Stimulated activated naive CD8-positive, alpha-beta T cell treated with anti-CD3 and anti-CD28 coated beads, Interleukin-15, amount 100 ng/mL, for 72 hours (primary cell): ENCODE data around the gene CDH9.

Source experiments
- ATAC-seq: fragments of 150-1000 bp; cut with Tn5 transposase; 2 replicates; pipeline ENCODE4 v1.10.0; 2021; ENCODE audit warnings: mild to moderate bottlenecking, moderate library complexity
- DNase-seq, 2 donors: peaks; one replicate each; pipeline ENCODE4 v3.0.0; 2021 to 2022
- H3K27ac Mint-ChIP-seq, 2 donors: one replicate each; pipeline ENCODE4 v1.8.0; 2022; ENCODE audit warnings: mild to moderate bottlenecking in 2 of 2, mixed read lengths in 2 of 2, moderate library complexity in 2 of 2
- H3K27me3 Mint-ChIP-seq: one replicate; pipeline ENCODE4 v1.8.0; 2022; ENCODE audit warnings: mixed read lengths
- H3K4me1 Mint-ChIP-seq: one replicate; pipeline ENCODE4 v1.8.0; 2022; ENCODE audit warnings: mild to moderate bottlenecking, mixed read lengths
- H3K4me3 Mint-ChIP-seq, 2 donors: one replicate each; pipeline ENCODE4 v1.8.0; 2022; ENCODE audit warnings: mild to moderate bottlenecking in 2 of 2, mixed read lengths in 2 of 2, moderate library complexity in 1 of 2
- H3K9me3 Mint-ChIP-seq, 2 donors: one replicate each; pipeline ENCODE4 v1.8.0; 2022; ENCODE audit warnings: mixed read lengths in 2 of 2

The CDH9 gene

GRCh38 chr5:27008604-27009539 is 29.5 kb downstream of the CDH9 start:
- H3K27me3 Mint-ChIP-seq = no peaks in the 10 kb centered on the region
- H3K9me3 Mint-ChIP-seq = peaks cover 17 to 22% of the 10 kb centered on the region in 2 donors
- no peaks in the 10 kb centered on the region for H3K4me1 Mint-ChIP-seq
- no peak for ATAC-seq
- H3K4me3 Mint-ChIP-seq = no peak overlapping the region
- H3K27ac Mint-ChIP-seq = no peak overlapping the region
- no peak for DNase-seq

GRCh38 chr5:27007121-27007520 is 31.3 kb downstream of the CDH9 start:
- no peaks in the 10 kb centered on the region for H3K4me1 Mint-ChIP-seq
- no peaks in the 10 kb centered on the region for H3K27me3 Mint-ChIP-seq
- DNase-seq (no peak), ATAC-seq (no peak)
- no peak overlapping the region for H3K27ac Mint-ChIP-seq
- H3K9me3 Mint-ChIP-seq = peaks cover 17 to 24% of the 10 kb centered on the region in 2 donors
- H3K4me3 Mint-ChIP-seq = no peak overlapping the region

GRCh38 chr5:26986985-26987384 is 51.4 kb downstream of the CDH9 start:
- DNase-seq (no peak), ATAC-seq (no peak)
- H3K27me3 Mint-ChIP-seq = no peaks in the 10 kb centered on the region
- H3K9me3 Mint-ChIP-seq = peaks cover 9 to 15% of the 10 kb centered on the region in 2 donors
- no peak overlapping the region for H3K27ac Mint-ChIP-seq
- no peak overlapping the region for H3K4me3 Mint-ChIP-seq
- H3K4me1 Mint-ChIP-seq = no peaks in the 10 kb centered on the region

GRCh38 chr5:26981750-26982149 is 56.6 kb downstream of the CDH9 start:
- ATAC-seq = no peak
- no peaks in the 10 kb centered on the region for H3K27me3 Mint-ChIP-seq
- peaks cover 3 to 5% of the 10 kb centered on the region in 2 donors for H3K9me3 Mint-ChIP-seq
- no peak overlapping the region for H3K27ac Mint-ChIP-seq
- no peaks in the 10 kb centered on the region for H3K4me1 Mint-ChIP-seq
- no peak for DNase-seq
- H3K4me3 Mint-ChIP-seq = no peak overlapping the region

- H3K4me3 Mint-ChIP-seq = no peak overlapping the region
- peaks cover 13 to 14% of the 10 kb centered on the region in 2 donors for H3K9me3 Mint-ChIP-seq
- no peaks in the 10 kb centered on the region for H3K4me1 Mint-ChIP-seq
- no peak for ATAC-seq
- H3K27me3 Mint-ChIP-seq = no peaks in the 10 kb centered on the region
- DNase-seq = no peak
- no peak overlapping the region for H3K27ac Mint-ChIP-seq
Measured at GRCh38 chr5:26959290-26959689, 79.1 kb downstream of the CDH9 start.

GRCh38 chr5:26955161-26955560 is 83.2 kb downstream of the CDH9 start:
- ATAC-seq (no peak), DNase-seq (no peak)
- H3K27ac Mint-ChIP-seq = no peak overlapping the region
- H3K9me3 Mint-ChIP-seq = peaks cover 7% of the 10 kb centered on the region in 2 donors
- H3K4me1 Mint-ChIP-seq = no peaks in the 10 kb centered on the region
- no peaks in the 10 kb centered on the region for H3K27me3 Mint-ChIP-seq
- H3K4me3 Mint-ChIP-seq = no peak overlapping the region

- Mint-ChIP-seq H3K4me3 (no peak overlapping the region), H3K27me3 (no peaks in the 10 kb centered on the region)
- ATAC-seq = no peak
Measured at GRCh38 chr5:26948921-26949320, 89.5 kb downstream of the CDH9 start.

GRCh38 chr5:26945901-26946300 is 92.5 kb downstream of the CDH9 start:
- DNase-seq (no peak), ATAC-seq (no peak)
- H3K4me3 Mint-ChIP-seq = no peak overlapping the region
- H3K27me3 Mint-ChIP-seq = no peaks in the 10 kb centered on the region
- H3K4me1 Mint-ChIP-seq = no peaks in the 10 kb centered on the region
- H3K27ac Mint-ChIP-seq = no peak overlapping the region
- peaks cover 0 to 9% of the 10 kb centered on the region in 2 donors for H3K9me3 Mint-ChIP-seq

More at GRCh38 chr5:26948921-26949320, 89.5 kb downstream of the CDH9 start:
- no peak overlapping the region for H3K27ac Mint-ChIP-seq
- peaks cover 0 to 9% of the 10 kb centered on the region in 2 donors for H3K9me3 Mint-ChIP-seq
- DNase-seq = no peak
- no peaks in the 10 kb centered on the region for H3K4me1 Mint-ChIP-seq

GRCh38 chr5:26942481-26942880 is 95.9 kb downstream of the CDH9 start:
- H3K27me3 Mint-ChIP-seq = no peaks in the 10 kb centered on the region
- H3K9me3 Mint-ChIP-seq = no peaks in the 10 kb centered on the region
- no peak overlapping the region for H3K4me3 Mint-ChIP-seq
- no peak overlapping the region for H3K27ac Mint-ChIP-seq
- H3K4me1 Mint-ChIP-seq = no peaks in the 10 kb centered on the region
- DNase-seq (no peak), ATAC-seq (no peak)

GRCh38 chr5:26940994-26941393 is 97.4 kb downstream of the CDH9 start:
- H3K9me3 Mint-ChIP-seq = no peaks in the 10 kb centered on the region
- DNase-seq (no peak), ATAC-seq (no peak)
- no peak overlapping the region for H3K4me3 Mint-ChIP-seq
- no peaks in the 10 kb centered on the region for H3K4me1 Mint-ChIP-seq
- no peaks in the 10 kb centered on the region for H3K27me3 Mint-ChIP-seq
- H3K27ac Mint-ChIP-seq = no peak overlapping the region

GRCh38 chr5:26932238-26932637 is 106.1 kb downstream of the CDH9 start:
- Mint-ChIP-seq H3K27ac (no peak overlapping the region), H3K4me3 (no peak overlapping the region), H3K27me3 (no peaks in the 10 kb centered on the region), H3K4me1 (no peaks in the 10 kb centered on the region), H3K9me3 (peaks cover 7 to 14% of the 10 kb centered on the region in 2 donors)
- no peak for DNase-seq
- ATAC-seq = no peak

- ATAC-seq (no peak), DNase-seq (no peak)
- Mint-ChIP-seq H3K27me3 (no peaks in the 10 kb centered on the region), H3K27ac (no peak overlapping the region), H3K4me1 (no peaks in the 10 kb centered on the region), H3K9me3 (peaks cover 20 to 26% of the 10 kb centered on the region in 2 donors), H3K4me3 (no peak overlapping the region)
Measured at GRCh38 chr5:26921439-26921838, 116.9 kb downstream of the CDH9 start.

GRCh38 chr5:26903469-26903868 is 134.9 kb downstream of the CDH9 start:
- Mint-ChIP-seq H3K27me3 (no peaks in the 10 kb centered on the region), H3K4me3 (no peak overlapping the region), H3K9me3 (peaks cover 0 to 10% of the 10 kb centered on the region in 2 donors), H3K27ac (no peak overlapping the region), H3K4me1 (no peaks in the 10 kb centered on the region)
- DNase-seq = no peak
- ATAC-seq = no peak

GRCh38 chr5:26894719-26895263 is 143.6 kb downstream of the CDH9 start:
- DNase-seq (no peak), ATAC-seq (no peak)
- Mint-ChIP-seq H3K9me3 (peaks cover 10 to 15% of the 10 kb centered on the region in 2 donors), H3K27me3 (no peaks in the 10 kb centered on the region), H3K27ac (no peak overlapping the region), H3K4me3 (no peak overlapping the region), H3K4me1 (no peaks in the 10 kb centered on the region)

- Mint-ChIP-seq H3K27ac (no peak overlapping the region), H3K4me1 (no peaks in the 10 kb centered on the region)
- no peak for ATAC-seq
Measured at GRCh38 chr5:26893078-26893477, 145.3 kb downstream of the CDH9 start.

GRCh38 chr5:26889815-26890214 is 148.6 kb downstream of the CDH9 start:
- no peak for DNase-seq
- Mint-ChIP-seq H3K4me3 (no peak overlapping the region), H3K27me3 (no peaks in the 10 kb centered on the region), H3K9me3 (peaks cover 0 to 3% of the 10 kb centered on the region in 2 donors), H3K4me1 (no peaks in the 10 kb centered on the region), H3K27ac (no peak overlapping the region)
- ATAC-seq = no peak

More at GRCh38 chr5:26893078-26893477, 145.3 kb downstream of the CDH9 start:
- no peak overlapping the region for H3K4me3 Mint-ChIP-seq
- H3K9me3 Mint-ChIP-seq = peaks cover 8 to 9% of the 10 kb centered on the region in 2 donors
- DNase-seq = no peak
- H3K27me3 Mint-ChIP-seq = no peaks in the 10 kb centered on the region
